HG02973 (cell line): ENCODE results near the gene AMFR.
"Not testable (repeated sequence)": the region's sequence is repeated elsewhere in the genome, so short reads cannot be mapped to it uniquely, and the experiment has no call there.

Source experiments
- ATAC-seq: cut with Tn5 transposase; IDR thresholded peaks from one replicate; pipeline ENCODE4 v1.9.1; 2021; ENCODE audit warnings: moderate library complexity; ENCODE audit not compliant: unreplicated experiment

Gene AMFR

GRCh38 chr16:56396724-56397123 is 28.6 kb downstream of the AMFR start:
- not testable (repeated sequence) for ATAC-seq

- no peak for ATAC-seq
Observed at GRCh38 chr16:56389554-56389953, 35.8 kb downstream of the AMFR start.

DNA sequence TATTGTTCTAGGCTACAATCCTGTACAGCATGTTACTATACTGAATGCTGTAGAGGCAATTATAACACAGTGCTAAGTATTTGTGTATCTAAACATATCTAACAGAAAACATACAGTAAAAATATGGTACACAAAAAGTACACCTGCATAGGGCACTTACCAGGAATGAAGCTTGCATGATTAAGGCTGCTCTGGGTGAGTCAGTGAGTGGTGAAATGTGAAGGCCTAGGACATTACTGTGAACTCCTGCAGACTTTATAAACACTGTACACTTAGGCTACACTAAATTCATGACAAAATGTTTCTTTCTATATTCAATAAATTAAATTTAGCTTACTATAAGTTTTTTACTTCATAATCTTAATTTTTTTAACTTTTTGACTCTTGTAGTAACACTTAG is 37.1 kb downstream of the AMFR start:
- ATAC-seq: no peak

DNA sequence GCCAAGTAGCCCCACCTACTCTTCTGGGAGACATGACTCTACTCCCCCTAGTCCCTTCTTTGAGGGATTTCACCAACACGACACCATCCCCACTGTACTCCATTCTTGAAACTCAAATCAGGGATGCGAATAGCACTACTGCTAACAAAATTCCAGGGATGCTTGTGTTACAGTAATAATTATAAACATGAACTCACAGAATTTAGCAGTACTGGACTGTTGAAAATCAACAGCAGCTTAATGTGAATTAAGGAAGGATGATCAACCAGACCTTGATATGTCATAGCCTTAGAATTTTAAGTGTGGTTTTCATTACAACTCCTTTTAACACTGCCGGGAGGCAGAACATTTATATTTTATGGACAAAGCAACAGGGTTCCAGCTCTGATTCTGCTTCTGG is 37.9 kb downstream of the AMFR start:
- ATAC-seq: no peak

DNA sequence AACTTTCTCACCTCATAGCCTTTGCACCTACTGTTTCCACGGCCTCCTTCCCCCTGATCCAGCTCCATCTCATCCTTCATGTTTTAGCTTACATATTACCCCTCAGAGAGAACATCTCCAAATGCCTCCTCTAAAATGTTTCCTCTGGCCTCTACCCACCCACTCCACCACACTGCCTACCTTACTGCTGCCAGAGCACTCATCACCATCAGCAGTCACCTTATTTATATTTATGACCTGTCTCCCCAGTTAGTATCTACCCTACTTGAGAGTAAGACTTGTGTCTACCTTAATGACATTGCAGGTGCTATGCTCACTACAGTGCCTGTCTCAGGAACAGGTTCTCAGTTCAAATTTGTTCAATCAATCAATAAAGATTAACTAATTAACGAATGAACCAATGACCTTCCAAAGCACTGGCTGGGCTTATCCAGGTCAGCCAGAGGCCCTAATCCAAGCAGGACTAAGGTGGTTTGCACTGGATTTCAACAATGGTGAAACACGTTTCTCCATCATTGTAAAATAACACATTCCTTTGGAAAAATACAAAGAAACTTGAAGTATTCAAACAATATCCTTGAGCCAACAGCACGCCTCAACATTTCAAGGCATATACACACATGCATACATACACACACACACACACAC is 41.1 kb downstream of the AMFR start:
- no peak for ATAC-seq

DNA sequence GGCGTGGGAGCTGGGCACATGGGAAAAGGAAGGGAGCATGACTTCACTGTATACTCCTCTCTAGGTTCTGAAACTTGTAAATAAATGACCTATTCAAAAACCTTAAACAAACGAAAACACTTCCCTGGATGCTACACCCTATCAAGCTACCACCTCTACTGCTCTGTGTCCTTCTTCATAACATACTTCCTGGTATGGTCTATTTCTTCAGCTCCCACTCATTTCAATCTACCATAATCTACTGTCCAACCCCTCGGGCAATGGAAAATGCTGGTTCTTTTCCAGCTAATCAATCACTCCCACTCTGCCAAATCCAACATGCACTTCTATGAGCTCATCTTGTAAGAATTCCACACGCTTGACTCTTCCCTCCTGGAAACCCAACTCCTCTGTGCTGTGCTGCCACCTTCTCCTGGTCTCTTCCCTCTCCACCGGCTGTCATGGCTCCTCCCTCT is 42.4 kb downstream of the AMFR start:
- ATAC-seq: no peak

DNA sequence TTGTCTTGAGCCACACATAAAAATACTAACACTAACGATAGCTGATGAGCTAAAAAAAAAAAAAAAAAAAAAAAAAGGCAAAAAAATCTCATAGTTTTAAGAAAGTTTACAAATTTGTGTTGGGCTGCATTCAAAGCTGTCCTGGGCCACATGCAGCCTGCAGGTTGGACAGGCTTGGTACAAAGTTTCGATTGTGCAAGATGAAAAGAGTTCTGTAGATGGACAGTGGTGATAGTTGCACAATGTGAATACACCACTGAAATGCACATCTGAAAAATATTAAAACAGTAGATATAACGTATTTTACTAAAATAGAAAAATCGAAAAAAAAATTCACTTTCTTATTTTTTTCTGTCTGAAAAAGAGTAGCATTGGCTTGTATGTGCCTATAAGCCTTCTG is 42.9 kb downstream of the AMFR start:
- ATAC-seq: no peak

DNA sequence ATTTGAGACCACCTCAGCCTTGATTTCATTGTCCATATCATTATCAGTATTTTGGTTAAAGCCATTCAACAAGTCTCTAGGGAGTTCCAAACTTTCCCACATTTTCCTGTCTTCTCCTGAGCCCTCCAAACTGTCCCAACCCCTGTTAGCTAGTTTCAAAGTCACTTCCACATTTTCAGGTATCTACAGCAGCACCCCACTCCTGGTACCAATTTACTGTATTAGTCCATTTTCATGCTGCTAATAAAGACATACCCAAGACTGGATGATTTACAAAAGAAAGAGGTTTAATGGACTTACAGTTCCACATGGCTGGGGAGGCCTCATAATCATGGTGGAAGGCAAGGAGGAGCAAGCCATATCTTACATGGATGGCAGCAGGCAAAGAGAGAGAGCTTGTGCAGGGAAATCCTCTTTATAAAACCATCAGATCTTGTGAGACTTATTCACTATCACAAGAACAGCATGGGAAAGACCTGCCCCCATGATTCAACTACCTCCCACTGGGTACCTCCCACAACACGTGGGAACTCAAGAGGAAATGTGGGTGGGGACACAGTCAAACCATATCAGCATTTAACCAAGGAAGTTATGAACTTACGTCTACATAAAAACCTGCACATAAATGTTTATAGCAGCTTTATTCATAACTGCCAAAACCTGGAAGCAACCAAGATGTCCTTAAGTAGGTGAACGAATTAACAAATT is 44.4 kb downstream of the AMFR start:
- not testable (repeated sequence) for ATAC-seq

DNA sequence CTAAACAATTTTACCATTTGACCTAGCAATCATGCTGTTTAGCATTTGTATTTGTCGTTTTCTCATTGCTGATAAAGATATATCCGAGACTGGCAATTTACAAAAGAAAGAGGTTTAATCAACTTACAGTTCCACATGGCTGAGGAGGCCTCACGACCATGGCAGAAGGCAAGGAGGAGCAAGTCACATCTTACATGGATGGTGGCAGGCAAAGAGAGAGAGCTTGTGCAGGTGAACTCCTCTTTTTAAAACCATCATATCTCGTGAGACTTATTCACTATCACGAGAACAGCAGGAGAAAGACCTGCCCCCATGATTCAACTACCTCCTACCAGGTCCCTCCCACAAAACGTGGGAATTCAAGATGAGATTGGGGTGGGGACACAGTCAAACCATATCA is 46.3 kb downstream of the AMFR start:
- not testable (repeated sequence) for ATAC-seq

- ATAC-seq: not testable (repeated sequence)
Observed at GRCh38 chr16:56375792-56376191, 49.6 kb downstream of the AMFR start.

- no peak for ATAC-seq
Observed at GRCh38 chr16:56373003-56373402, 52.3 kb downstream of the AMFR start.

GRCh38 chr16:56372013-56372634 is 53.2 kb downstream of the AMFR start:
- ATAC-seq: no peak

DNA sequence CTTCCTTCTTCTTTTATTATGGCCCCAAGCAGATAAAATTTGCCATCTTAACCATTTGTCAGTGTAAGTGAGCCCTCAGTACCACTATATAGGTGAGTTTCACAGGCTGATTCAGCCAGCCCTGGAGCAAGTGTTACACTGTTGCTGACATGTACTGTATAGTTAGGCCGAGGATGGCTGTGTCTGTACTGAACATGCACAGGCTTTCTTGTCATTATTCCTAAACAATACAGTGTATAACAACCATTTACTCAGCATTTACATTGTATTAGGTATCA is 53.7 kb downstream of the AMFR start:
- no peak for ATAC-seq

- ATAC-seq: no peak
Observed at GRCh38 chr16:56370875-56371659, 54.3 kb downstream of the AMFR start.

DNA sequence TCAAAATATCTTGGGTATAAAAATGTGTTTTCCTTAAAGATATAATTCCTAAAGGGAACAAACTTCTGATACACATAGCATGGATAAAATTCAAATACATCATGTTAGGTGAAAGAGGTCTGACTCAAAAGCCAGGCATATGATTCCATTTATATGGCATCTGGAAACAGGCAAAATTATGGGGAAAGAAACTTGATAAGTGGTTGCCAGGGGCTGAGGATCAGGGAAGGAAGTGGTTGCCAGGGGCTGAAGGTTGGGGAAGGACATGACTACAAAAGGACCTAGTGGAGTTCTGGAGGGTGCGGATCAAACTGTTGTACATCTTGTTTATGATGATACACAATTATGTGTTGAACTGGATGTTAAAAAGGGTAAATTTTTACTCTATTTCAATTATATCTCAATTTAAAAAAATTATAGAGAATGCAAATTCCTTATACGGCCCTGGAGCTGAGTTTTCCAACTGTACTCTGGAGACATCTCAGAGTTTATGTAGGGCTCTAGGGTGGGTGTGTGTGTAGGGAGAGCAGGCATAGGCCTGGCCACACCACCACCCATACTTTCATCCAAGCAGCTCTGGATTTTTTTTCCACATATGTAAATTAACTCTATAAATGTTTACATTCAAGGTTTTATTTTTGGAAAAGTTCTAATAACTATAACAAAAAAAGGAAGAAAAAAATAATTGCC is 55.0 kb downstream of the AMFR start:
- no peak for ATAC-seq

DNA sequence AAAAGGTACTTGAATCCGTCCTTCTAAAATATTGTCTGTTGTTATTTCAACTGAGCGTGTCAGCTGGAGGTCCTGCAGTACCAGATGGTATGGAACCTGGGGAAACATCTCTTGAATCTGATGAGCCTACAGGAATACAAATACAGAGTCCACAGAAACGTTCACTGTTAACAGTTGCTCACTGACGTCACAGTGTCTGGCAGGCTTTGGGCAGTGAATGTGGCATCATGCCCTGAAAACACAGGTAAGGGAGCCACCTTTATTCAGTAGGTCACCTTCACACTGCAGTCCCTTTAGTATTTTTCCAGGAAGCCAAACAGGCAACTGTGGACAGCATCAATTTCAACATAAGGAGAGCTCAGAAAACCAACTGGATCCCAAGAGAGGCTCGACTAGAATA is 56.1 kb downstream of the AMFR start:
- ATAC-seq: no peak

DNA sequence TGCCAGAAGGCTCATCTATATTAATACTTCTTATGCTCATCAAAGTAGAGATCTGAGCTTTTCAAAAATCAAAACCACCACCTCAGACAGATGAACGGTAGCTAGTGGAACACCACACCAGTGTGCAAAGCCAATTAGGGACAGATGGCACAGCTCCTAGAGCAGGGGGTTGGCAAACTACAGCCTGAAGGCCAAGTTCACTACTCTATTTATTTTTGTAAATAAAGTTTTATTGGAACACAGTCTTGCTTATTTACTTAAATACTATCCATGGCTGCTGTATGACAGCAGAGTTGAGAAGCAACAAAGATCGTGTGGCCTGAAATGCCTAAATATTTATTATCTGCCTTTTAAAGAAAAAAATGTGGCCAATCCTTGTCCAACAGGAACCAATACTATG is 56.8 kb downstream of the AMFR start:
- ATAC-seq: no peak

- no peak for ATAC-seq
Observed at GRCh38 chr16:56367764-56368163, 57.6 kb downstream of the AMFR start.

DNA sequence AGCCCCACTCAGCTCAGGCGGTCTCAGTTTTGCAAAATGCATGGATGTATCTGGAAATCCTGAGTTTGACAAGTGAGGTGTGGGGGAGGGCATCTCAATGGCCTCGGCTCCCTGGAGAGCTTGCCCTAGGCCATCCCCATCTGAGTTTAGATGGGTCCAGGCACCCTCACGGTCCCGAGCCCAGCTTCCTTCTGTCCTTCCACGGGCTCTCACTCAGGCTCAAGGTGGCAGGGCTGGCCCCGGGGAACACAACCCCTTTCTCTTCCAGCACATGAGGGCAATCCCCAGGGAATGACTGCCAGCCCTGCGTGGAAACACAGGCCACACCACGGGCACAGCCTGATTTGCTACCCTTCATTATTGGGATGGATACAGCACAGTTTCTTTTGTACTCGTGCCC is 58.4 kb downstream of the AMFR start:
- ATAC-seq: no peak

DNA sequence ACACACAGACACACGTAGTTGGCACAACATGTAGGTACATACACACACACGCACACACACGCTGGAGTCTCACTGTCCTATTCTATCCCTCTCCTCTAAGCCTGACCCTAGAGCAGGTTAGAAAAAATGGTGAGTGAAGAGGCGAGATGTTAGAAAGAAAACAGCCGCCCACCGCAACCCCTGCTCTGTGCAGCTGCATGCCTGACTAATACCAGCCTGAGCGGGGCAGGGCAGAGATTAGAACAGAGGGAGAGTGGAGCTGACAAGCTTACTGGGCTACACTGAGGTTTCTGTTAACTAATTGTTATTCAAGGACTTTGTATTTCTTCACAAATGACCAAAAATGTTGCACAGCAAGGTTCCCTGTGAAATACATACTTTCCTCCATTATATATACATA is 59.8 kb downstream of the AMFR start:
- ATAC-seq: no peak

DNA sequence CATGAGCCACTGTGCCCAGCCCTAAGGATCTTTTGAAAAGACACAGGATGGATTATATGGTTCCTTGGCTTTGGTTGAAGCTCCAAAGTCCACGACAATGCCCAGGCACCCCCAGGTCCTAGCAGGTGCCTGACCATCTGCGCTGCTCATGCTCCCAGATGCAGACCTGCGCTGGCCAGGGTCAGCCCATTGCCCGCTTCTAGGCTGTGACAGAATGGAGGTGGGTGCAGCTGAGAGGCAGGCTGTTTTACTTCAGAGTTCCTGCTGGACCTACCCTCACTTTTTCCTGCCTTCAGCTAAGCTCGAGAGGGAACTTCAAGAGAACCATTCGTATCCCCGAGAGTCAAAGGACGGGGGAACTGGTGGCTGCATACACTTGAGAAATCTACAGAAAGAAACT is 60.5 kb downstream of the AMFR start:
- no peak for ATAC-seq
